ENCODE measurements around the gene ETS1.

DNA sequence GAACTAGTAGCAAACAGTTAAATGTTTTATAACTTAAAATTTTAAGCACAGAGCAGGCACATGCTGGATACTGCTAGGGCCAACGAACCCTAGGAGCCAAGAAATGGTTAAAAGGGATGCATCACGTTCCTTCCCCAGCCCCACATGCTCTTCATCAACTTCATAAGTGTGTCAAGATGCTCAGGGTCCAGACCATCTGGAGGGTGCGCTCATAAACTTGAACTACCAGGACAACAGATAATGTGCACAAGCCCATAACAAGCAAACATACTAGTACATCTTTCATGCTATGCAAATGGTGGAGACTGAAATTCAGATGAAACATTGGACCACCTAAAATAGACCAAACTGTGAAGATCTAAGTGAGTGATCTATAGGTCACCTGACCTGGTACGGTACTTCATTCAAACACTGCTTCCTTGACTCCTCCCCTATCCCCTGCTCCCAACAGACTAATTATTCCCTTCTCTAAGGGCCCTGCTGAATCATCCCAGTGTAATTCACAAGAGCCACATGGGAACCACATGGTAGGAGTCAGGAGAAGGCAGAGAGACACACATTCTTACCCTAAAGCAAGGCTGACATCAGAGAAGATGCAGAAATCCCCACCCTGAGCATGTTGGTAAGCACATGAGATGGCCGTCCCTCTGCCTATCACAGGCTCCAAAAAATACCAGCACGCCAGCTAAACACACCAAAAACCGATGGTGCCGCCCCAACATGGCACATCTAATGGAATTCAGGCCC, 83.9 kb downstream of the ETS1 start:
- TF ChIP-seq, protein P1, sequence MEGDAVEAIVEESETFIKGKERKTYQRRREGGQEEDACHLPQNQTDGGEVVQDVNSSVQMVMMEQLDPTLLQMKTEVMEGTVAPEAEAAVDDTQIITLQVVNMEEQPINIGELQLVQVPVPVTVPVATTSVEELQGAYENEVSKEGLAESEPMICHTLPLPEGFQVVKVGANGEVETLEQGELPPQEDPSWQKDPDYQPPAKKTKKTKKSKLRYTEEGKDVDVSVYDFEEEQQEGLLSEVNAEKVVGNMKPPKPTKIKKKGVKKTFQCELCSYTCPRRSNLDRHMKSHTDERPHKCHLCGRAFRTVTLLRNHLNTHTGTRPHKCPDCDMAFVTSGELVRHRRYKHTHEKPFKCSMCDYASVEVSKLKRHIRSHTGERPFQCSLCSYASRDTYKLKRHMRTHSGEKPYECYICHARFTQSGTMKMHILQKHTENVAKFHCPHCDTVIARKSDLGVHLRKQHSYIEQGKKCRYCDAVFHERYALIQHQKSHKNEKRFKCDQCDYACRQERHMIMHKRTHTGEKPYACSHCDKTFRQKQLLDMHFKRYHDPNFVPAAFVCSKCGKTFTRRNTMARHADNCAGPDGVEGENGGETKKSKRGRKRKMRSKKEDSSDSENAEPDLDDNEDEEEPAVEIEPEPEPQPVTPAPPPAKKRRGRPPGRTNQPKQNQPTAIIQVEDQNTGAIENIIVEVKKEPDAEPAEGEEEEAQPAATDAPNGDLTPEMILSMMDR (IDR thresholded peaks at IDR 0.05 in 8 of 11, conservative IDR thresholded peaks at IDR 0.05 in 3 of 11): no peak
- TF ChIP-seq POLR2A (IDR thresholded peaks at IDR 0.05): no peak
